GM18498 (cell line): ENCODE measurements around the gene TTK.
A peak's percentile ranks its signal among the peaks of the same experiment; 100 is the strongest.

Experiments used
- ATAC-seq: cut with Tn5 transposase; IDR thresholded peaks from one replicate; pipeline ENCODE4 v1.9.1; 2021; ENCODE audit warnings: mild to moderate bottlenecking, moderate library complexity; ENCODE audit not compliant: unreplicated experiment

Gene TTK

DNA sequence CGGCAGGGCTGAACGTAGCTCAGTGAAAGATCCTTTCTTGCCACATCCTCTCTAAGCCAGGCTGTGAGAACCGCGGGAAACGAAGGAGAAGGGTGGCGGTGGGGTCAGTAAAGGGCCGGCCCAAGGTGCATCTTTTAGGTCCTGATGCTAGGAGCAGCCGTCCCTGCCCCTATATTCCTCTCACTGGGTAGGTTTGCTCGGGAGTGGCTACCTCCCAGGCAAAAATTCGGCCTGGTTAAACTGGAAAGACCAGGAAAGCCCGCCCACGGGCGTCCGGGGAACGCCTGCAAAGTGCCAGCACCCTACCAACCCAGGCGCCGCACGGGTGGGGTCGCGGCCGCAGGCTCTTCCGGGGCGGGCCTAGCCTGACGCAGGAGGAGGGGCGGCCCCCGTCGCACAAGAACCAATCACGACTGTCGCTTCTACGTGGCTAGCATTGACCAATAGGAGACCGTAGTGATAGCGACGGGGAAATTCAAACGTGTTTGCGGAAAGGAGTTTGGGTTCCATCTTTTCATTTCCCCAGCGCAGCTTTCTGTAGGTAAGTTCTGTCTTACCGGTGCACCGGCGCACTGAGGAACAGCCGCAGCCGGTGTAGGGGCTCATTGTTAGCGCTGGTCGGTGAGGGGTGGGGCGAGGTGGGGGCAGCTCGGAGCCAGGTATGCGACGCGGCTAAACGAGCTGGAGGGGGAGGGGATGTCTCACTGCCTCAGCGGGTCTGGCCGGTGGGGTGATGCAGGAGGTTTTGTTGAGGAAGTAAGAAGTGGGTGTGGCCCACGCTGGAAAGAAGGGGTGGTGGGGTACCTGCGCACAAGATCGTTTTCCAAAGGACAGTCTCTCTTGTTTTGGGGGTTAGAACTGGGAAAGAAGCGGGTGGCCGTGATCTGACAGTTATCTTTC lies at the start of gene TTK:
Gene TTK, plus strand, starts transcription at position 477 of the 900 bp plus-strand sequence. CDS start 1,195 bp downstream, outside the sequence.
- ATAC-seq = peak; percentile 100

DNA sequence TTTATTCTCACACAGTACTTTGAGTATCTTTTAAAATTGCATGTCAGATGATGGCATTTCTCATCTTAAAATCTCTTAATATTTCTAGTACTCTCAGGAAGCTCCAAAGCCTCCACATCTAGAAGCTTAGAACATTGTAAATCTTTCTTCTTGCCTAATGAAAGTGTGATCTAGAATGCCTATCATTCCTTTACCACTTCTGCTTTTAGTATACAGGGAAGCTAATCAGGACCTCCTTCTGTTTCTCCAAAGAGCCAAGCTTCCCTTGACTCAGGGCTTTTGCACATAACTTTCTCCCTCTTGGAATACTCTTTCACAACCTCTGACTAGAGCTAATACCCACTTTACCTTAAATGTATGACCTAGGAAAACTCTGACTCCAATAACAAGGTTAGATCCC lies 49.6 kb upstream of the TTK start:
- no peak for ATAC-seq

DNA sequence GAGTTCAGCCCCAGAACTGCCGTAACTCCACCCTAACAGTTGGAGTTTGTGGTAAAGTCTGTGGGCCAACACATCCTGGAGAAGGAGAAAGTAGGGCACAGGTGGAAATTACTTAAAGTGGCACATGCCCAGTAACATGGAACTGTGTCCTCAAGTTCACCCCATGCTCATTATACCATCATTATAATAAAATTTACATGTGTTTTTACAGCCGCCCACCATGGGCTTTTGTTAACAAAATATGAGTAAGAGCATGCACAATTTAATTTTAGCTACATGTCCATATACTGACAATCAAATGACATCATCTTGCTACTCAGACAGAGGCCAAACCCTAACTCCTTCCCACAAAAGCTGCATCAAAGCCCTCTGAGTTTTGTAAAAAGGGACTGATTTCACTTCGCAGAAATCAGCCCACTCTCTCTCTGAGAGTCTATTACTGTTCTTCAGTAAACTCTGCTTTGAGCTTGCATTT lies 39.8 kb upstream of the TTK start:
- ATAC-seq = no peak

DNA sequence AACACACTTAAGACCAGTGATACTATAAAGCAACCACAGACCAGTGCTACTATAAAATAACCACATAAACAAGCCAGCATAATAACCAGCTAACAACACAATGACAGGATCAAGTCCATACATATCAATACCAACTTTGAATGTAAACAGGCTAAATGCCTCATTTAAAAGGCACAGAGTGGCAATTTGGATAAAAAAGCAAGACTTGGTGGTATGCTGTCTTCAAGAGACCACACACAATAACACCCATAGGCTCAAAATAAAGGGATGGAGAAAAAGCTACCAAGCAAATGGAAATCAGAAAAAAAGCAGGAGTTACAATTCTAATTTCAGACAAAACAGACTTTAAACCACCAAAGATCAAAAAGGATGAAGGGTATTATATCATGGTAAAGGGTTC lies 37.3 kb upstream of the TTK start:
- ATAC-seq = no peak

DNA sequence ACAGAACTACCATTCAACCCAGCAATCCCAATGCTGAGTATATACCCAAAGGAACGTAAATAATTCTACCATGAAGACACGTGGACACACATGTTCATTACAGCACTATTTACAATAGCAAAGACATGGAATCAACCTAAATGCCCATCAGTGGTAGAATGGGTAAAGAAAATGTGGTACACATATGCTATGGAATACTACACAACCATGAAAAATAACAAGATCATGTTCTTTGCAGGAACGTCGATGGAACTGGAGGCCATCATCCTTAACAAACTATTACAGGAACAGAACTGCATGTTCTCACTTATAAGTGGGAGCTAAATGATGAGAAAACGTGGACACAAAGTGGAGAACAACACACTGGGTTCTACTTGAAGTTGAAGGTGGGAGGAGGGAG lies 34.7 kb upstream of the TTK start:
- ATAC-seq = no peak

DNA sequence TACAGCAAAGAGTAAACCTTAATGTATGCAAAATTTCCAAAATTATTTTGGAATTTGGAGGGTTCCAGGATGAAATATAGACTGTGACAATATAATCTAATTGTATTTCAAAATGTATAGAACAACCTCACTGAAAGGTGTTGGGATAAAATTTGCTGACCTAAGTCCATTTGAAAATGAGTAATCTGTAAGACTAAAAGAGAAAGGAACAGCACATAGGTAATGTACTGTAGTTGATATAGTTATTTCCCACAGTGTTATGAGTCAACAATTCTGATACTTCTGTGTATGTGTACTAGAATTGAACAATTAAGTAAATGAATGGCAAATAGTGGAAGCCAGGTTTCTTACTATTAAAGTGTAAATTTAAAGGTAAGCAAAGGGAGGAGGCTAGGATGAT lies 33.3 kb upstream of the TTK start:
- ATAC-seq = no peak

DNA sequence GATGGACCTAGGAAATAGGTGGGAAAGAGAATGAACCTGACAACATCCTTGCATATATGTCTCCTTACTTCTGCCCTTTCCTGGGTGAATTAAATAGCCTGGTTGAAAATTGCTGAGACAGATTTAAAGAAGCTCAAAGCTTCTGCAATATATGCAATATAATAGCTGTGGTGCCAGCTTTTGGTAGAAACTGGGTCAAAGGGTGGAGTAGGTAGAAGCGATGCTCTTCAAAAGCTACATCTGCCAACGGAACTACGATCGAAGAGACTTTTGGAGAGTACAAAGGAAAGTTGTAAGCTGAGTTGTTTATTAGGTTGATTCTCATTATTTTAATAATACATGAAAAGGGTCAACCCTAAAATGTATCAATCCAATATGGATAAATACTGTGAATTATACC lies 22.8 kb upstream of the TTK start:
- ATAC-seq = no peak

DNA sequence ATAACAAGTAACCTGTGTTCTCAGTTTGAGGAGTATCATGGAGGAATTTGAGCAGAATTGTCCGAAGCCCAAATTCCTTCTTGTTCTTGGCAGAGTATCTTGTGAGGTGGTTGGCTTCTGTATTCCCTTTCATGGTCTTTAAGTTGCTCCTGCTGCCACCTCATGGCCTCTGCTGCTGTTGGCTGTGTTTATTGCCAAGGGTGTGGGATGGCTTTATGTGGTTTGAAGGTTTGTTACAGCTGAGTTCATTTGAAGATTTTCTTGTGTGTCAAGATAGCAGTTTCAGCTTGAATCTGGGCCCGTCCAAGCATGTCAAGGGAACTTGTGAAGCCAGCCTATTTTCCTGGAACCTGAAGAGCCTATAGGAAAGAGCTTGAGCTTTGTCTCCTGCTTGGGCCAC lies 20.2 kb upstream of the TTK start:
- no peak for ATAC-seq

DNA sequence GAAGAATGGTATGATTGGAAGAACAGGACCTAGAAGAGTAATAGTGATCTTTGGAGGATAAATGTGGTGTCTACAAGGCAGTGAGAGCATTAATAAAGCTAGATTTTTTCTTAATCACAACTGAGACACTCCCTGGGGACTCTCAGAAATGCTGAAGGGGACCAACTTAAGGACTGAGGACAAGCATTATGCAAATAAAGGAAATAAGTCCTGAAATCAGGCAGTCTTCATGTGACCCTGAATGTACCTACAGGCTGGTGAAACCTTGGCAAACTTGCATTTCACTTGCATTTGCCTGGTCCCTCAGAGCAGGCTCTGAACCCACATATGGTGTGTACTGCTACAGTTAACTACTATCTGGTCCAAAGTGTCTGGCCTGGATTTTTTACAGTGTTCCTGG lies 19.3 kb upstream of the TTK start:
- ATAC-seq = no peak

DNA sequence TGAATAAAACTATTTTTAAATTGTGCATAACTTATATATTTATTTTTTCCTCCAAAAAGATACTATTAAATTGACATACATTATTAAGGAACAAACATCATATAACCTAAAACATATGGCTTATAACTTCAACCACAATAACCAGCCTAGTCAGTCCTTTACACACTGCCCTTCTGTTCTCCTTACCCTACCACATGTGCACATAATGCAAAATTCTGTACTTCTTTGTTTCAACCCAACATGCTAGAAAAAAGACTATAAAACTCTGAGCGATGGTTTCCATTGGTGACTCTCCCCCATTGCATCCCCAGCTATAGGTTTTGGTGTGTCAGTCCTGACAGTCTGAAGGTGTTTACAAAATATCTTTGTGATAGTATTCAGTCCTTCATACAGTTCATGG lies 14.8 kb upstream of the TTK start:
- ATAC-seq = no peak

DNA sequence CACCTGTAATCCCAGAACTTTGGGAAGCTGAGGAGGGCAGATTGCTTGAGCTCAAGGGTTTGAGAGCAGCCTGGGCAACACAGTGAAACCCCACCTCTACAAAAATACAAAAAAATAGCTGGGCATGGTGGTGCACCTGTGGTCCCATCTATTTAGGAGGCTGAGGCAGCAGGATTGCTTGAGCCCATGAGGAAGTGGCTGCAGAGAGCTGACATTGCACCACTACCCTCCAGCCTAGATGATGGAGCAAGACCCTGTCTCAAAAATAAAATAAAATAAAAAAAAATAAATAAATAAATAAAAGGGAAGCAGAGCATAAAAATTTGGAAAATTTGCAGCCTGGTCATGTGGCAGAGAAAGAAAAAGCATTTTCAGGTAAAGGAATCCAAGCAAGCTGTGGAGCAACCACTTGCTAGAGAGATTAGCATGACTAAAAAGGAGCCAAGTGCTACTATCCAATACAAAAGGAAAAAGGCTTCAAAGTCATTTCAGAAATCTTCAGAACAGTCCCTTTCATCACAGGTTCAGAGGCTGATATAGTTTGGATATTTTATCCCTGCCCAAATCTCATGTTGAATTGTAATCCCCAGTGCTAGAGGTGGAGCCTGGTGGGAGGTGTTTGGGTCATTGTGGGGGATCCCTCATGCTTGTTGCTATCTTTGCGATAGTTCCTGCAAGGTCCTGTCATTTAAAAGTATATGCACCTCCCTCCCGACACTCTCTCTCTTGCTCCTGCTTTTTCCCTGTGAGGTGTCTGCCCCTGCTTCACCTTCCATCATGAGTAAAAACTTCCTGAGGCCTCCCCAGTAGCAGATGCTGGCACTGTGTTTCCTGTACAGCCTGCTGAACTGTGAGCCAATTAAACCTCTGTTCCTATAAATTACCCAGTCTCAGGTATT lies 11.2 kb upstream of the TTK start:
- no peak for ATAC-seq

DNA sequence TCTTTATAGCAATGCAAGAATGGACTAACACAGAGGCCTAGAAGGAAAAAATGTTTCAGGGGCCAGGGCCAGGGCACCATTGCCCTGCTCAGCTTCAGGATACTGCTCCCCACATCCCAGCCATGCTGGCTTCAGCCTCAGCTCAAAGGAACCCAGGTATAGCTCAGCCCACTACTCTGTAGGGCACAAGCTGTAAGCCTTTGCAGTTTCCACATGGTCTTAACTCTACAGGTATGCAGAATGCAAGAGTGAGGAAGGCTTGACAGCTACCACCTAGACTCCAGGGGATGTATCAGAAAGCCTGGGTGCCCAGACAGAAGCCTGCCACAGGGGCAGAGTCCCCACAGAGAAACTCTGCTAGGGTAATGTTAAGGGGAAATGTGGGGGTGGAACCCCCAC lies 10.5 kb upstream of the TTK start:
- ATAC-seq = no peak

DNA sequence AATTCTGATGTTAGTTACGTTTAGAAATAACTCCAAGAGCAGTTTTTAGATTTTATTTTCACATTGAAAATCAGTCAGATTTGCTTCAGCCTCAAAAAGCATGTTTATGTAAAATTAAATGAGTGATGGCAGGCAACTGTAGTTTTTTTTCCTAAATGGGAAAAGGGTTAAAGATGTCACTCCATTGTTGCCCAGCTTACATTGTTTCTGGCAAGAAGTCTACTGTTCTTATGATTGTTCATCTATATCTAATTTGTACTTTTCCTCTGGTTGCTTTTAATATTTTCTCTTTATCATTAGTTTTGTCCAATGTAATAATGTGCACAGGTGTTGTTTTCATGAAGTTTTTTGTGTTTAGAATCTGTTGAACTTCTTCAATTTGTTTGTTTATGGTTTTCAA lies 6.7 kb upstream of the TTK start:
- no peak for ATAC-seq

DNA sequence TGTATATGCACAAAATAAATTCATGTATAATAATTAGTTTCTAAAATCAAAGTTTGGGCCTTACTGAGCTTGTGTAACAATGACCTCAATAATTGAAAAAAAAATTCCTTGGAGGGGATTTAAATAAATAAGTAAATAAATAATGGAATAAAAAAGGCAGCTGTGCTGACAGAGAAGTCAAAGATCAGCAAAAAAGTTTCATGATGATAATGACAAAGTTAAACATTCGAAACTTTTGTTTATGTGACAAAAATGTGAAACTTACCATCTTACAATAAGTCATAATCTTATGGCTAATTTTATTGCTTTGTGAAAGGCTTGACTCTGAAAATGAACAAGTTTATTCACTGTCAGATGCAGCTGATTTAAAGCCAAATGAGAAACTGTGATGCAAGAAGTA lies 3.1 kb upstream of the TTK start:
- ATAC-seq = no peak

DNA sequence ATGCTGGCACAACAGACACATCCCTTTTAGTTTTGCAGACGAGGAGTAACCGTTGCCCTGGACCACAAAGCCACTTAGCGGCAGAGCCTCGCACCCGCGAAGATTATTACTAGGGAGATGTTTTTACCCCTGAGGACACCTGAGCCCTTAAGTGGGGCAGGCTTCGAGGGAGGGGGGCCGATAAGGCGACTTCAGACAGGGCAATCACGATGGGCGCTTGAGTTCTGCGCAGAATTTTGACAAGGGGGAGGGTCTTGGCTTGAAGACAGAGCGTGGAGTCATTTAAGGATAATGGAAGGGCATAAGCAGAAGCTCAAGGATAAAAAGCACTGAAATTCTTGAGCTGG lies 650 bp upstream of the TTK start:
- no peak for ATAC-seq

DNA sequence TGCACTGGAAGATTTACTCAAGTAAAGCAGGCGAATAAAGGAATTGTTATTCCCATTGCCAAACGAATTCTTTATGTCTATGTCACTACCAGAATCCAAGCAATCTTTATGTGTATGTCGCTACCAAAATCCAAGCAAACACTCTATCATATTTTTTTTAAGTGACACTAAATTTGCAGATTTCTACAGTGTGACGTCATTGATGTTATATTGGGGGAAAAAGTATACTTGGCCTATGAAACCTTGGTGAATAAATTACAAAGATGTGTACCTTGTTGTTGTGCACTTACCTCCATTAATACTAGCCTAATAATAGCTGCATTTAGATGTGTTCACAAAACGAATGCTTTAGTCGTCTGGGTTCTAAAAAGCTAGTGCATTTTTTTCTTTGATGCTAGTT lies 957 bp downstream of the TTK start:
- ATAC-seq = no peak

DNA sequence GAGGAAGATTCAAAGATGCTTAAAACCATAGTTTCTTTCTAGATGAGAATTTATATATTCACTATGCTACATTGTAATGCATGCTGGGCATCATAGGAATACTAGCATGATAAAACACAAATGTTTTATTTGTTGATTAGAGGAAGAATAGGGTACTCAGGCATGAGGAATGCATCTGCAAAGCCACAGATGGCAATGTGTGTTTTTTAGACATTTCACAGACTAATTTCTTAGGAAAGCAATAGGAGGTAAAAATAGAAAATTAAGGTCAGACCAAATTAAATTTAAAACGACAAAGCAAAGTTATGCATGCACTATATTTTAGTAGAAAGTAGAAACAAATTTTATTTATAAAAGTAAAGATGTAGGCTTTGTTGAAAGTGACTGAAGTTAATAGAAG lies 2.1 kb downstream of the TTK start:
- ATAC-seq = no peak

DNA sequence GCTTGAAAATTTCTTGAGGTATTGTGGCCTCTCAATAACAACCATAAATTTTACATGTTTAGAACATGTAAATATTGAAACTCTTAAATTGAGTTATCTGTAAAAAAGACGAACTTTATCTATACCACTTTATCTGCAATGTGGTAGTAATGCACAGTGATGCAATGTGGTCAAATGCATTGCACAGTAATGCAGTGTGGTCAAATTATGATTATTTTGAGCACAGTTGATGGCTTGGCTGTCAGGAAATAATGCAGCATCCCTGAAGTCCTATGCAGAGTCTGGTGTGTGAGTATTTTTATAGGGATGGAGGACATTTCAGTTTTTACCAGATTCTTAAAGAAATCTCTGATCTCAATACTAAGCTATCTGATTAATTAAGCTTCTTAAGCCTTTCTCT lies 5.1 kb downstream of the TTK start:
- no peak for ATAC-seq

DNA sequence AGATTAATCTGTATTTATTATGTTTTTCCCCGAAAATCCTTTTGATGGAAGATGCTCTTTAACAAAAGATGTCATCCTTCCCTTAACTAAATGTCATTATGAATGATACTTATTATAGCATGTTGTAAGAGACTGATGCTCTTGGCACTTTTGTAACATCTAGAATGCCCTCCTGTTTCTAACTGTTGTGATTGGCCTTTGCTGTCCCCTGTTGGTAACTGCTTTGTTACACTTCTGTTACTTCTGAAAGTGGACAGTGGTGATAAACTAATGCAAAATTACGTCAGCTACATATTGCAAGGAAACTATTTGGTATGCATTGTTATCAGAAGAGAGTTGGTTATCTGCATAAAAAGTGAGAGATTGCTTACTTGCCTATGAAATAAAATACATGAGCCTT lies 5.8 kb downstream of the TTK start:
- ATAC-seq = no peak

DNA sequence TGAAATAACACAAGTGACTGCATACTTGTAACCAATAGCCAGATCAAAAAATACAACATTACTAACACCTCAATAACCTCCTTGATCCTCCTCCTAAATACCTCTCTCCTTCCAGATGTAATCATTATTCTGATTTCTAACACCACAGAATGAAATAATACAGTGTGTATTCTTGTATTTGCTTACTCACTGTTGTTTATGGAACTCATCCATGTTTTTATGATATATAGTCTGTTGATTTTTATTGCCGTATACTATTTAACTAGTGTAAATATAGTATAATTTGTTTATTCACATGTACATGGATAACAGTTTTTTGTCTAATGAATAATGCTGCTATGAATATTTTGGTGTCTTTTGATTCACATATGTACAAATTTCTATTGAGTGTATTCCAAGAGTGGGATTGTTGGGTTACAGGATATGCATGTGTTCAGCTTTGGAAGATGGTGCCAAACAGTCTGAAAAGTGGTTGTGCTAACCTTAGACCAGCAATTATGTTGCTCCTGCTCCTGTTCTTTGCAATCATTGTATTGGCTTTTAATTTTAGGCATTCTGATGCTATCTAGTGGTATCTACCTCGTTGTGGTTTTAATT lies 11.5 kb downstream of the TTK start:
- no peak for ATAC-seq

DNA sequence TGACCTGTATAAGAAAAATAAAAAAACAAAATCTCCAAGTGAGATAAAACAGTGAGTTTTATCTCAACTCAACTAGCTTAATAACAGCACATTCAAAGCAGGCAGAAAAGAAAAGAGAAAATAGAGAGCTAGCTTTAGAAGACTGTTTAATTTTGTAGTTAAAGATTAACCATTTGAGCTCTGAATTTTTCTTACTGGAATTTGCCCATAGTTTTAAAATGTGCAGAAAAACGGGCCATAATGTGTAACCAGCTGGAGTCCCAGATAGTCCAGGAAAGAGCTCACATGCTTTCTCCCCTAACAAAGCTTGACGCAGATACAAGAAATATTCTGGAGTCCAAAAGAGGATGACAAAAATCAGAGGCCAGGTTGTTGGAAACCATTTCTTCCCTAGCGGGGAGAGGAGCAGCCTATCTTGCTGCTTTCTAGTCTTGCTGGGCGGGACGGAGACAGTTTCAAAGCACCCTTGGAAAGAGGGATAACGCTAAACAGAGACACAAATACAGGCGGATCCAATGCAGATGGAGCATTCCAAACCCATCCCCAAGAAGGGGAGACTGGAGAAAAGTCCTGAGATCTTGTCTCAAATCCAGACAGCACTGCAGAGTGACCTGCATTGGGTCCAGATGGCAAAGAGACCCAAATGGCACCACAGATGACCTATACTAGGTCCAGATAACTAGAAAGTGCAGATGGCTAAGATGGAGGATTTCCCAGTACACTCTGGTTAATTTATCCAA lies 16.1 kb downstream of the TTK start:
- no peak for ATAC-seq
